KOPT-K1 (cell line): Measurements from ENCODE around the gene RAB28.

Experiments used
- H3K27ac ChIP-seq: fragments of 200-600 bp; sonication (generic); 2 replicates; pipeline ENCODE4 v1.5.1; 2016; ENCODE audit warnings: antibody characterized with exemption, mild to moderate bottlenecking, low read depth, low read length; ENCODE audit not compliant: poor library complexity, severe bottlenecking
- H3K36me3 ChIP-seq: fragments of 200-600 bp; sonication (generic); 2 replicates; pipeline ENCODE4 v1.5.1; 2017; ENCODE audit warnings: antibody characterized with exemption, mild to moderate bottlenecking, low read length, moderate library complexity; ENCODE audit not compliant: insufficient read depth
- H3K9me3 ChIP-seq: fragments of 200-600 bp; sonication (generic); 2 replicates; pipeline ENCODE4 v1.5.1; 2017; ENCODE audit warnings: antibody characterized with exemption, low read length, mild to moderate bottlenecking; ENCODE audit not compliant: insufficient read depth, poor library complexity, severe bottlenecking

Gene RAB28

GRCh38 chr4:13348216-13348615, 135.9 kb downstream of the RAB28 start:
- H3K36me3 ChIP-seq = no peaks in the 10 kb centered on the region
- H3K9me3 ChIP-seq = no peaks in the 10 kb centered on the region
- H3K27ac ChIP-seq = no peak overlapping the region

DNA sequence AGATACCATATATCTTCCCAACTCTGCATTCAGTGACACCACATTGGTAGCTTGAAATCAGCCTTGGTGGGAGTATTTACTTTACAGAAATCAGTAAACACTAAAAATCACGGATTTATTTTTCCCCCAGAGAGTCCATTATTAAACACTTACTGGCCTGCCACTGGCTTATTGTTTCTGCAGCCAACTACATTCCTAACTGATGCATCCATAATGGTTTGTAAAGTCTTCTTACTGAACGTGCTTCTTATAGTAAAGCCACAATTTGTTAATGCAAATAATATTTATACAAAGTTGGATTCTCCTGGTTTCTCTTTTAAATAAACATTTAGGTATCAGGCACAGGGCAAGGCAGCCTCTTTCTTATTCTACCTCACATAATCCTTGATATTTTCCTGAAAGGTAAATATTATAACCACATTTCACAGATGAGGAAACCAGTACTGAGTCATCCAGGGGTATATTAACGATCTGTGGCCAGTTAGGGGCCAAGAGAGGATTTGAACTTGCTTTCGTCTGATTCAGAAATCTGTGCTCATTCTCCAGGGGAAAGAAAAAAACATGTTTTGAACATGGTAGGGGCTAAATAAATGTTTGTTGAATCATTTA, 136.5 kb downstream of the RAB28 start:
- H3K27ac ChIP-seq = no peak overlapping the region
- H3K9me3 ChIP-seq = no peaks in the 10 kb centered on the region
- H3K36me3 ChIP-seq = no peaks in the 10 kb centered on the region

GRCh38 chr4:13344216-13344615, 139.9 kb downstream of the RAB28 start:
- H3K9me3 ChIP-seq = no peaks in the 10 kb centered on the region
- H3K36me3 ChIP-seq = no peaks in the 10 kb centered on the region
- no peak overlapping the region for H3K27ac ChIP-seq

DNA sequence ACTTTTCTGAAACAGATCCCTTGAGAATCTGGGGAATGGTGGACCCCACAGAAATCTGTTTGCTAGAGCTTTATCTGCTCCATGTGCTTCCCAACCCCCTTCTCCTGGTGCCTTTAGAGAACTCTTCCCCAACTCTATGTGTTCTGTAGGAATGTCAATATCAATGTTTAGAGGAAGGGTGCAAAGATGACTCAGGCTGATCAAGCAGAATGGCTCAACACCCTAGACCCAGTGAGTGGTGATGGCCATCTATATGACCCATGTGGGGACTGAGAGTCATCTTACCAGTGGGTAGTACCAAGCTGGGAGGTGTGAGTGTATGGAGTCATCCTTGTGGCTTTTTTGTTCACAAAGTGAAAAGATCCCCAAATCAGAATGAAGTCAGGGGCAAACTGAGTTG, 143.5 kb downstream of the RAB28 start:
- H3K36me3 ChIP-seq = no peaks in the 10 kb centered on the region
- no peaks in the 10 kb centered on the region for H3K9me3 ChIP-seq
- no peak overlapping the region for H3K27ac ChIP-seq

DNA sequence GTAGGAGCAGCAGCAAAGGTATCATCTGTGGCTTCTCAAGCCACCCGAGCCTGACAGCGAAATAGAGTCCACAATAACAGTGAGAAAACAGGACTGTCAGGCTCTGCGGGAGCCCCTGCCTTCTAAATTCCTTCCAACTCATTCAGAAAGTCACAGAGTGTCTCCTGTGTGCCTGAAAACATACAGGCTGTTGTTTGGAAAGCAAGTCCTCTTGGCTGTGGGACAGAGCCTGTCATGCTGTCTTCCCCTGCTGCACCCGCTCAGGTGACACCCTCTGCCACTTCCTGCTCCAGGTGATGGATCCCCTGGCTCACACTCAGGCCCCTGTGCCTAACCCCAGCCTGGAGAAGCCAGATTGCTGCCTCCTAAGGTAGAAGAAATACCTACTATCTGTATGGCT, 152.3 kb downstream of the RAB28 start:
- Histone ChIP-seq H3K9me3 (no peaks in the 10 kb centered on the region), H3K36me3 (no peaks in the 10 kb centered on the region), H3K27ac (no peak overlapping the region)

GRCh38 chr4:13329963-13330362, 154.2 kb downstream of the RAB28 start:
- Histone ChIP-seq H3K27ac (no peak overlapping the region), H3K9me3 (no peaks in the 10 kb centered on the region), H3K36me3 (no peaks in the 10 kb centered on the region)

GRCh38 chr4:13329340-13329850, 154.7 kb downstream of the RAB28 start:
- Histone ChIP-seq H3K27ac (no peak overlapping the region), H3K9me3 (no peaks in the 10 kb centered on the region), H3K36me3 (no peaks in the 10 kb centered on the region)

GRCh38 chr4:13328591-13328990, 155.5 kb downstream of the RAB28 start:
- Histone ChIP-seq H3K27ac (no peak overlapping the region), H3K9me3 (no peaks in the 10 kb centered on the region), H3K36me3 (no peaks in the 10 kb centered on the region)

DNA sequence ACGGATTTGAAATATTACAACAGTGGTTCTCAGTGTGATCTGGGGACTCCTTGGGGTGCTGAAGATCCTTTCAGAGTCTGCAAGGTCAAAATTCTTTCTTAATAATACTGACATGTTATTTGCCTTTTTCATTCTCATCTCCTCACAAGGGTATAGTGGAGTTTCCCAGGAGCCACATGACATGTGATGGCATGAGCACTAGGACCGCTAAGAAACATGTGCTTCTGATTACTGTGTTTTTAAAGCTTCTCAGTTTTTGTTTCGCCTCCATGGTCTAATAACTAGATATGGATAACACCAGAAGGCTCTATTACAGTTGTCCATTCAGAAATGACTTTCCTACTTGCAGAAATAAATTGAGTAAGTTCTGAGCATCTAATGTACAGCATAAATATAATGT, 156.1 kb downstream of the RAB28 start:
- Histone ChIP-seq H3K27ac (no peak overlapping the region), H3K9me3 (no peaks in the 10 kb centered on the region), H3K36me3 (no peaks in the 10 kb centered on the region)

DNA sequence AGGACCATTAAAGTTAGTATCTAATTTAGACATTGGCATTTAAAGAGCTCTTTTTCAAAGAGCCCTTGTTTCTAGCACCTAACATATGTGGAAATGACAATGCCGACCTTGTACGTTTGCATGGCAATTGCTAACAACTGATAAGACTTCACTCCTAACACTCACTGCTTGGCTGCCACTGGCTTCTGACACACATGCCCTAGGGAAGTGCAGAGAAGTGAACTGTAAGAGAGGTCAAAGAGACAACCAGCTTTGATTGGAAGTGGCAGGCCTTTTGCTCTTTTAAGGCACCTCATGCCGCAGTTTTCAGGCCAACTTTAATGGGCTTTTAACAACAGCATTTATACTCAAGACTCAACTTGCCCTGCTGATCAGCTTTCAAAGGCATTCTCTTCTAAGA, 158.4 kb downstream of the RAB28 start:
- Histone ChIP-seq H3K9me3 (peaks cover 4% of the 10 kb centered on the region), H3K27ac (no peak overlapping the region), H3K36me3 (no peaks in the 10 kb centered on the region)

DNA sequence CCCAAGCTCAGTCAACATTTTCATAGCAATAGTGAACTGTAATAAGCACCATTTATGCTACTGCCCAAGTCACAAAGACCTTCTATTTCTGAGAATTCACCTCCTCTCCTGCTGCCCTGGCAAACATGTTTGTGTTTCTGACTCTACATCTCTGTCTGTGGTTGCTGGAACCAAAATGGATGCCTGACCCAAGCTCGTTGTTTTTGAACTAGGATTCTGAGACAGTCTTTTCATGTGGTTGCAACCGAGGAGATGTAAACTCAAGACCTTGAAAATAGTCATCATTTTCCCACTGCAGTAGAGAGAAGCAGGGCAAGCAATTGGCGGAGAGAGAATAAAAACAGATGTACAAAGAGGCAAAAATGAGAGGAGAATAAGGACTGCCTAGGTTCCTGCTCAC, 160.2 kb downstream of the RAB28 start:
- Histone ChIP-seq H3K36me3 (no peaks in the 10 kb centered on the region), H3K9me3 (peaks cover 4% of the 10 kb centered on the region), H3K27ac (no peak overlapping the region)

DNA sequence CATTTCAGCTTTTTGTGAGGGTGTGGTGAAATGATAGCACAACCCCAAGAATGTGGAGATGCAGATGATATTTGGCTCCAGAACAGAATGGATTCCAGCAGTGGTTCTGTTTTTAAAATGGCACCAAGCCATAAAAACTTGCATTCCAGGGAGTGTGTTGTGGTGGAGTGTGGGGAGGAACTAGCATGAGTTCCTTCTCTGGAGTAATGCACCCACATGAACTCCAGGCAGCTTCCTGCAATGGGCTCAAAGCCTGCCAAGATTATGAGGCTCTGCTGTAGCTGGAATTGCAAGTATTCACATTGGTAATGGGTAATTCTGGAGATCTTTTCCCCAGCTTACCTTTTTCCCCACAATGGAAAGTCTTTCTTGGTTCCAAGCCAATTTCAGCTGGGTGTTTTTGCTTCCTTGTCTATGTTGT, 161.4 kb downstream of the RAB28 start:
- Histone ChIP-seq H3K27ac (no peak overlapping the region), H3K36me3 (no peaks in the 10 kb centered on the region), H3K9me3 (peaks cover 4% of the 10 kb centered on the region)
